ENCODE results near the gene TUBAL3.

Gene TUBAL3

DNA sequence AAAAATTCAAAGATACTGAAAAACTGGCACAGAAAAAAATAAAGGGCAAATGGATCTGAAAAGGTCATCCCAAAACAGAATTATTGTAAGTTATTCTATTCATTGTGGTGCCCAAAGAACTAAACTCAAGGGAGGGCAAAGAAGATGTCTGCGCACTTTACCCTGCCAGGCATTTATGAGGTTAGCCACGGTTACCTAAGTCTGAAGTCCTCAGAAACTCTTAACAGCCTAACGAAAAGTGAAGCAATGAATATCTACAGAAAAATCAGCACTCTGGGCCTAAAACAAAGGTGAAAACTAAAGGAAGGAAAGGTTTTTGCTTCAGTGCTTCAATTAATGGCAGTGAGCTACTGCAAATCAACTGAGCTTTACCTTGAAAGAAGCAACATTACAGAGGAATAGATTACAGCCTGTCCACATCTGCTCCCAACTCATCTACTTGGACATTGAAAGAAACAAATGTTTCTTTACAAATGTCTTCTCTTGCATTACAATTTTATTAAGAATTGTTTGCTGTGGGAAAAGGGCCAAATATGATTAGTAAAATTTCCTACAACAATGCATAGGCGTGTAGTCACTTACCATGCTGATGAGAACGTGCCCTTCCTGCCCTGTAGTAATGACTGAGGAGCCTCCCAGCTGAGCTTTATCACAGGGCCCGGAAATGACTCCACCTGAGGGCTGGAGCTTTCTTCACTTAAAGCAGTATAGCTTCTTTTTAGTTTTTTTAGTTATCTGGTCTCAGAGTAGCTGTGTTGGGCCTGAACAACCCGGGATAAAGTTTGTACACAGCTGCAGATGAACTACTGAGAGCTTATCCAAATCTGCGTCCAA lies at the start of gene TUBAL3:
Gene TUBAL3 (minus strand): TSS at position 621 of the 834 bp plus-strand sequence. CDS start 36 bp downstream, at position 585.
- TF ChIP-seq, protein P1, sequence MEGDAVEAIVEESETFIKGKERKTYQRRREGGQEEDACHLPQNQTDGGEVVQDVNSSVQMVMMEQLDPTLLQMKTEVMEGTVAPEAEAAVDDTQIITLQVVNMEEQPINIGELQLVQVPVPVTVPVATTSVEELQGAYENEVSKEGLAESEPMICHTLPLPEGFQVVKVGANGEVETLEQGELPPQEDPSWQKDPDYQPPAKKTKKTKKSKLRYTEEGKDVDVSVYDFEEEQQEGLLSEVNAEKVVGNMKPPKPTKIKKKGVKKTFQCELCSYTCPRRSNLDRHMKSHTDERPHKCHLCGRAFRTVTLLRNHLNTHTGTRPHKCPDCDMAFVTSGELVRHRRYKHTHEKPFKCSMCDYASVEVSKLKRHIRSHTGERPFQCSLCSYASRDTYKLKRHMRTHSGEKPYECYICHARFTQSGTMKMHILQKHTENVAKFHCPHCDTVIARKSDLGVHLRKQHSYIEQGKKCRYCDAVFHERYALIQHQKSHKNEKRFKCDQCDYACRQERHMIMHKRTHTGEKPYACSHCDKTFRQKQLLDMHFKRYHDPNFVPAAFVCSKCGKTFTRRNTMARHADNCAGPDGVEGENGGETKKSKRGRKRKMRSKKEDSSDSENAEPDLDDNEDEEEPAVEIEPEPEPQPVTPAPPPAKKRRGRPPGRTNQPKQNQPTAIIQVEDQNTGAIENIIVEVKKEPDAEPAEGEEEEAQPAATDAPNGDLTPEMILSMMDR (IDR thresholded peaks at IDR 0.05; ENCODE audit: low read depth, low read length): no peak
- TF ChIP-seq POLR2A (IDR thresholded peaks at IDR 0.05; ENCODE audit: extremely low read depth, insufficient read length): no peak
- TF ChIP-seq MYC (IDR thresholded peaks at IDR 0.05; ENCODE audit: low read depth, low read length): no peak
- TF ChIP-seq, protein P2, sequence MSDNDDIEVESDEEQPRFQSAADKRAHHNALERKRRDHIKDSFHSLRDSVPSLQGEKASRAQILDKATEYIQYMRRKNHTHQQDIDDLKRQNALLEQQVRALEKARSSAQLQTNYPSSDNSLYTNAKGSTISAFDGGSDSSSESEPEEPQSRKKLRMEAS (IDR thresholded peaks at IDR 0.05; ENCODE audit: low read depth, low read length): no peak
- DNase-seq (ENCODE audit: low read depth): no peak
- no peak within 1 kb of the TSS for H3K4me3 ChIP-seq (ENCODE audit: low read depth, low read length)

DNA sequence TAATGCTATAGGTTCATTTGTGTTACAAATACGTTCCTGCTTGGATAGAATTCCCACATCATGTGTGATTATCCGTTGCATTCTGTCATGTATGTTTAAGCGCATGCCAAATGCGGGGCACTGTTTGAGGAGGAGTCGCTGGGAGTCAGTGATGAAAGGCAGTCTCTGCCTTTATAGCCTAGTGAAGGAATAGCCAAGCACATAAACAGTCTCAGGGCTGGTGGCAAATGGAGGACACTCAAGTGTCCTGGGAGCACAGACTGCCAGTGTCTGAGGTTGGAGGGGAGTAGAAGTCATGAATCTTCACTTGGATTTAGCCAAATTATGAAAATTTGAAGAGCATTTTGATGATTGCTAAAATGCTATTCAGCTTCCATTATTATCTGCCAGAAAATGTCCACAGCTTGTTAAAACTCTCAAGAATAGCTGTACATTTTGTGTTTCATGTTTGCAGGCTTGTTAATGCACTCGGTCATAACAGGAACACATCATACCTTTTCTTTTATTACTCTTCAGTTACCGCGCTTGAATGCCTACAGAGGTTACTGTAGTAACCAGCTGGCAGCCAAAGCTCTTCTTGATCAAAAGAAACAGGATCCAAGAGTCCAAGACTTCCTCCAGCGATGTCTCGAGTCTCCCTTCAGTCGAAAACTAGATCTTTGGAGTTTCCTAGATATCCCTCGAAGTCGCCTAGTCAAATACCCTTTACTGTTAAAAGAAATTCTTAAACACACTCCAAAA lies 49.3 kb upstream of the TUBAL3 start:
- no peak overlapping the region for H3K4me3 ChIP-seq (ENCODE audit: low read depth, low read length)
- TF ChIP-seq, protein P1 (IDR thresholded peaks at IDR 0.05; ENCODE audit: low read depth, low read length): no peak
- TF ChIP-seq POLR2A (IDR thresholded peaks at IDR 0.05; ENCODE audit: extremely low read depth, insufficient read length): no peak
- TF ChIP-seq MYC (IDR thresholded peaks at IDR 0.05; ENCODE audit: low read depth, low read length): no peak
- TF ChIP-seq, protein P2 (IDR thresholded peaks at IDR 0.05; ENCODE audit: low read depth, low read length): no peak
- no peak for DNase-seq (ENCODE audit: low read depth)

DNA sequence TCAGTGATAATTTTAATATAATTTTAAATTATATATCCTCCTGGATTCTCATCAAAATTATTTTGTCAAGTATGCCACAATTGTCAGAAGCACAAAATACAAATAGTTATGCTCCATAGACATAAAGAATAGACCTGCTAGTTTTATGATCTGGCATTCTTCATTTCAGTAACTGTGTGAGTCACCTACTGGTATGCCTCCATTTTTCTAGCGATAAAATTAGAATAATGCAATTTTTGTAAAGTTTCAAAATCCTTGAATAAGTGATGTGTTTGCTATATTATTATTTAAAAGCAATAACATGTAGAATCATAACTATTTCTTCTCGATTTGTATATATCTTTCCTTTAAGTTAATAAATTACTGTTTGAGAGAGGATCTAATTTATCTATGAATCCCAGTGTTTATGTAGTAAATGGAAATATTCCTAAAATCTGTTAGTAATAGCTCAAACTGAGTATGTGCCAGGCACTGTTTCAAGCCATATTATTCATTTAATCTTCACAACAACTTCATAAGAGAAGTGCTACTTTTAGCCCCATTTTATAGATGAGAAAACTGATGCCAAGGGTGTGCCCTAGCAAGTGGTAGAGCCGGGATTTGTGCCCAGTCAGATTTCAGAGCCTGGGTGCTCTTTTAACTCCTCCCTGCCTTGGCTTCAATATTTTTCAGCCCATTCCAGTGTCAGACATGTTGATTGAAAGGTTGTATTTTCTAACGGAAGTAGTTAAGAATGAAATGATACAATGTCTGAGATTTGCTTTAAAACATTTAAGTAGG lies 46.2 kb upstream of the TUBAL3 start:
- H3K4me3 ChIP-seq (ENCODE audit: low read depth, low read length): no peak overlapping the region
- DNase-seq (ENCODE audit: low read depth): no peak
- no peak for TF ChIP-seq MYC (IDR thresholded peaks at IDR 0.05; ENCODE audit: low read depth, low read length)
- TF ChIP-seq, protein P1 (IDR thresholded peaks at IDR 0.05; ENCODE audit: low read depth, low read length): no peak
- TF ChIP-seq POLR2A (IDR thresholded peaks at IDR 0.05; ENCODE audit: extremely low read depth, insufficient read length): no peak
- TF ChIP-seq, protein P2 (IDR thresholded peaks at IDR 0.05; ENCODE audit: low read depth, low read length): no peak

DNA sequence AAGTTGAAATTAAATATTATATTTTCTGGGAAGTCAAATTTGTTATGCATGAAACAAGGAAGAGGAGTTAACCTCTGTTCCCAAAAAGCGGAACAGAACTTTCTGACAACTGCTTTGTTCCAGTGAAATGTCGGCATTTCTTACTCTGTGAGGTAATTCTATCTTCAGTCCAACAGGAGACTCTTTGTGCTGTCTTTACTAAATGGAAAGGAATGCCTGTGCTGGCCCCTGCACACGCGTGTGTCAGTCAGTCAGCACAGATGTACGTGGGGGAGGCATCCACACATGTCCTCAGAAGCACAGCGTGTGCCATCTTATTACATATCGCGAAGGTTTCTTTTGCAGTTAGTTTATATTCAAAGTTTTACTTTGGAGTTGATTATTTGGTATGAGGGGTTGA lies 45.2 kb upstream of the TUBAL3 start:
- H3K4me3 ChIP-seq (ENCODE audit: low read depth, low read length): no peak overlapping the region
- TF ChIP-seq, protein P2 (IDR thresholded peaks at IDR 0.05; ENCODE audit: low read depth, low read length): no peak
- TF ChIP-seq POLR2A (IDR thresholded peaks at IDR 0.05; ENCODE audit: extremely low read depth, insufficient read length) (no peak), MYC (IDR thresholded peaks at IDR 0.05; ENCODE audit: low read depth, low read length) (no peak)
- TF ChIP-seq, protein P1 (IDR thresholded peaks at IDR 0.05; ENCODE audit: low read depth, low read length): no peak
- DNase-seq (ENCODE audit: low read depth): no peak

DNA sequence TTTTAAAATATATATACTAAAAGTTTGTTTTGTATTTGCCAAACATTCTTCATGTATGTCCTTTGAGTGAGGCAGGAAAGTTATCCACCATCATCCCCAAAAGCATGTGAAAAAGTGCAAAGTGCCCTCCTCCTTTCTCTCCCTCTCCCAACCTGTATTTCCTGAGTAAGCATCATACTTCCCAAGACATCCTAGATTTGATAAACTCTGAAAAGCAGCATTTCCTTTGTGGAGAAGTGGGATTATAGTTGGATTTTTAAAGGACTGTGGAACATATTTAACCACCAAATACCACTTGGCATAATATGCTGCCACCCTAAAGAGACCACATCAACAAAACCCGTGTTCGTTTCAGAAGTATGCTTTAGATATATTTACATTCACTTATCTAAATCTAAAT lies 44.6 kb upstream of the TUBAL3 start:
- TF ChIP-seq POLR2A (IDR thresholded peaks at IDR 0.05; ENCODE audit: extremely low read depth, insufficient read length): no peak
- no peak for TF ChIP-seq MYC (IDR thresholded peaks at IDR 0.05; ENCODE audit: low read depth, low read length)
- TF ChIP-seq, protein P1 (IDR thresholded peaks at IDR 0.05; ENCODE audit: low read depth, low read length): no peak
- TF ChIP-seq, protein P2 (IDR thresholded peaks at IDR 0.05; ENCODE audit: low read depth, low read length): no peak
- no peak overlapping the region for H3K4me3 ChIP-seq (ENCODE audit: low read depth, low read length)
- no peak for DNase-seq (ENCODE audit: low read depth)

Measured in NB4 (cell line).